GM23338 (cell line): ENCODE measurements around the gene ZNF737. TPM values are rescaled to one million over a fixed set of nuclear protein-coding genes. Genes with fewer than 3 reads are reported as not detected.
A peak's percentile ranks its signal among the peaks of the same experiment; 100 is the strongest.

ENCODE experiments used
- ATAC-seq: fragments of 200-7000 bp; cut with Tn5 transposase; 3 replicates; pipeline ENCODE4 v1.9.1; 2020
- DNase-seq: peaks from one replicate; pipeline ENCODE4 v3.0.0-alpha.2; 2015; ENCODE audit warnings: low spot score
- H2AFZ ChIP-seq: fragments of 200-600 bp; sonication (generic); 2 replicates; pipeline ENCODE4 v1.8.0; 2016; ENCODE audit warnings: antibody characterized with exemption, mild to moderate bottlenecking, moderate library complexity
- H3F3A ChIP-seq: fragments of 200-600 bp; sonication (generic); replicated peaks from 2 replicates; pipeline ENCODE4 v1.8.0; 2017; ENCODE audit warnings: antibody characterized with exemption, mixed run types, low read depth
- H3K27ac ChIP-seq: fragments of 200-600 bp; sonication (generic); 2 replicates; pipeline ENCODE4 v1.6.1; 2016; ENCODE audit warnings: low read depth
- H3K27me3 ChIP-seq: fragments of 200-600 bp; sonication (generic); 2 replicates; pipeline ENCODE4 v1.8.0; 2016; ENCODE audit warnings: mild to moderate bottlenecking, mixed run types, moderate library complexity; ENCODE audit not compliant: insufficient read depth
- H3K36me3 ChIP-seq: fragments of 200-600 bp; sonication (generic); 2 replicates; pipeline ENCODE4 v1.8.0; 2016; ENCODE audit warnings: mild to moderate bottlenecking; ENCODE audit not compliant: insufficient read depth
- H3K4me1 ChIP-seq: fragments of 200-600 bp; sonication (generic); 2 replicates; pipeline ENCODE4 v1.8.0; 2016; ENCODE audit warnings: mild to moderate bottlenecking, moderate library complexity; ENCODE audit not compliant: insufficient read depth
- H3K4me2 ChIP-seq: fragments of 200-600 bp; sonication (generic); 2 replicates; pipeline ENCODE4 v1.7.1; 2017; ENCODE audit warnings: mixed run types
- H3K4me3 ChIP-seq: fragments of 200-600 bp; sonication (generic); 2 replicates; pipeline ENCODE4 v1.6.1; 2016; ENCODE audit warnings: mixed run types
- H3K79me2 ChIP-seq: fragments of 200-600 bp; sonication (generic); replicated peaks from 2 replicates; pipeline ENCODE4 v1.8.0; 2017; ENCODE audit warnings: mild to moderate bottlenecking; ENCODE audit not compliant: insufficient read depth
- H3K9me2 ChIP-seq: fragments of 200-600 bp; sonication (generic); 2 replicates; pipeline ENCODE4 v1.8.0; 2017; ENCODE audit not compliant: insufficient read depth
- H4K20me1 ChIP-seq: fragments of 200-600 bp; sonication (generic); replicated peaks from 2 replicates; pipeline ENCODE4 v1.8.0; 2017; ENCODE audit warnings: mild to moderate bottlenecking; ENCODE audit not compliant: insufficient read depth
- H3K27ac Mint-ChIP-seq: 2 replicates; pipeline ENCODE4 v1.8.0; 2020; ENCODE audit warnings: inconsistent platforms, mild to moderate bottlenecking, moderate library complexity, mixed read lengths
- H3K27me3 Mint-ChIP-seq: 3 replicates; pipeline ENCODE4 v1.8.0; 2022; ENCODE audit warnings: low read depth, mild to moderate bottlenecking, moderate library complexity, mixed read lengths, inconsistent platforms; ENCODE audit not compliant: insufficient read depth, poor library complexity
- H3K36me3 Mint-ChIP-seq: 3 replicates; pipeline ENCODE4 v1.8.0; 2021; ENCODE audit warnings: low read depth, mild to moderate bottlenecking, inconsistent platforms, moderate library complexity, mixed read lengths
- H3K4me1 Mint-ChIP-seq: 3 replicates; pipeline ENCODE4 v1.8.0; 2020; ENCODE audit warnings: mild to moderate bottlenecking, inconsistent platforms, mixed read lengths
- H3K4me3 Mint-ChIP-seq: 3 replicates; pipeline ENCODE4 v1.8.0; 2021; ENCODE audit warnings: moderate library complexity, mild to moderate bottlenecking, inconsistent platforms, mixed read lengths
- H3K9me3 Mint-ChIP-seq: 3 replicates; pipeline ENCODE4 v1.8.0; 2020; ENCODE audit warnings: moderate library complexity, mild to moderate bottlenecking, inconsistent platforms, mixed read lengths
- CREB1 ChIP-seq: fragments of 250-450 bp; sonication (Bioruptor Pico); IDR thresholded peaks from 2 replicates; pipeline ENCODE4 v1.5.0; 2020; ENCODE audit warnings: low read depth, mild to moderate bottlenecking, moderate library complexity
- EZH2 ChIP-seq: fragments of 200-600 bp; sonication (generic); IDR thresholded peaks from one replicate; pipeline ENCODE4 v1.8.0; 2017; ENCODE audit warnings: antibody characterized with exemption, mild to moderate bottlenecking, low read depth; ENCODE audit not compliant: unreplicated experiment
- EZH2phosphoT487 ChIP-seq: fragments of 200-600 bp; sonication (generic); IDR thresholded peaks from one replicate; pipeline ENCODE4 v1.8.1; 2018; ENCODE audit warnings: antibody characterized with exemption; ENCODE audit not compliant: unreplicated experiment
- NANOG ChIP-seq: IDR thresholded peaks from 2 replicates; pipeline ENCODE4 v1.6.1; 2016; ENCODE audit warnings: antibody characterized with exemption, borderline replicate concordance
- ZNF114 ChIP-seq: fragments of 250-450 bp; sonication (Bioruptor Pico); IDR thresholded peaks from 2 replicates; pipeline ENCODE4 v1.5.0; 2020; ENCODE audit warnings: mild to moderate bottlenecking, moderate library complexity
- ZNF331 ChIP-seq: fragments of 250-450 bp; sonication (Bioruptor Pico); IDR thresholded peaks from 2 replicates; pipeline ENCODE4 v1.5.0; 2020; ENCODE audit warnings: low read depth, mild to moderate bottlenecking, moderate library complexity
- ZNF462 ChIP-seq: fragments of 250-450 bp; sonication (Bioruptor Pico); IDR thresholded peaks from 2 replicates; pipeline ENCODE4 v1.5.0; 2020; ENCODE audit warnings: mild to moderate bottlenecking, moderate library complexity
- polyA plus RNA-seq: library from polyadenylated mRNA; unstranded; fragments of >200 nt; fragmentation: Nextera tagmentation; extraction: Ambion mirVana; gene quantifications from 2 replicates; pipeline ENCODE4 v1.2.1, GENCODE V29; 2016
- total RNA-seq: library from RNA; depleted of rRNA; stranded (reverse); fragments of >200 nt; shearing (Covaris generic); gene quantifications from 2 replicates; pipeline ENCODE4 v1.2.3, GENCODE V29; 2014
- TF ChIP-seq, protein P1 (sequence below), 2 experiments: fragments of 200-600 bp in 1 of 2; sonication (generic) in 1 of 2; conservative IDR thresholded peaks; 2 replicates each; pipeline versions ENCODE4 v1.5.1 to v1.6.1; 2016 to 2017; ENCODE audit warnings: antibody characterized with exemption in 2 of 2, low read depth in 2 of 2, mild to moderate bottlenecking in 2 of 2, moderate library complexity in 1 of 2

ZNF737 gene
- total and polyA plus RNA-seq, 2 experiments from 2014 or later, result 6.9 to 22.5 TPM

GRCh38 chr19:20513189-20513904 is 52.2 kb downstream of the ZNF737 start:
- no peak overlapping the region for H3K4me3 ChIP-seq
- H3K4me1 ChIP-seq, result no peaks in the 10 kb centered on the region
- H3K36me3 ChIP-seq, result no peaks in the 10 kb centered on the region
- H3K27ac ChIP-seq, result no peak overlapping the region
- Mint-ChIP-seq H3K27me3 (peaks cover 7% of the 10 kb centered on the region), H3K36me3 (peaks cover 6% of the 10 kb centered on the region; the same call in 2 of the 3 replicates), H3K4me1 (no peaks in the 10 kb centered on the region), H3K27ac (no peak overlapping the region), H3K9me3 (peaks cover 45% of the 10 kb centered on the region), H3K4me3 (no peak overlapping the region)
- no peaks in the 10 kb centered on the region for H3K9me2 ChIP-seq
- no peaks in the 10 kb centered on the region for H4K20me1 ChIP-seq
- DNase-seq (peak; percentile 8), ATAC-seq (no peak)
- no peak for TF ChIP-seq ZNF114
- TF ChIP-seq, protein P1, sequence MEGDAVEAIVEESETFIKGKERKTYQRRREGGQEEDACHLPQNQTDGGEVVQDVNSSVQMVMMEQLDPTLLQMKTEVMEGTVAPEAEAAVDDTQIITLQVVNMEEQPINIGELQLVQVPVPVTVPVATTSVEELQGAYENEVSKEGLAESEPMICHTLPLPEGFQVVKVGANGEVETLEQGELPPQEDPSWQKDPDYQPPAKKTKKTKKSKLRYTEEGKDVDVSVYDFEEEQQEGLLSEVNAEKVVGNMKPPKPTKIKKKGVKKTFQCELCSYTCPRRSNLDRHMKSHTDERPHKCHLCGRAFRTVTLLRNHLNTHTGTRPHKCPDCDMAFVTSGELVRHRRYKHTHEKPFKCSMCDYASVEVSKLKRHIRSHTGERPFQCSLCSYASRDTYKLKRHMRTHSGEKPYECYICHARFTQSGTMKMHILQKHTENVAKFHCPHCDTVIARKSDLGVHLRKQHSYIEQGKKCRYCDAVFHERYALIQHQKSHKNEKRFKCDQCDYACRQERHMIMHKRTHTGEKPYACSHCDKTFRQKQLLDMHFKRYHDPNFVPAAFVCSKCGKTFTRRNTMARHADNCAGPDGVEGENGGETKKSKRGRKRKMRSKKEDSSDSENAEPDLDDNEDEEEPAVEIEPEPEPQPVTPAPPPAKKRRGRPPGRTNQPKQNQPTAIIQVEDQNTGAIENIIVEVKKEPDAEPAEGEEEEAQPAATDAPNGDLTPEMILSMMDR (conservative IDR thresholded peaks at IDR 0.05; ENCODE audit: low read depth in 2 of 2), result peak in 1 of 2 experiments; percentile 50; a peak in 2 of 4 replicates
- no peaks in the 10 kb centered on the region for H3F3A ChIP-seq
- H2AFZ ChIP-seq, result no peak overlapping the region
- H3K27me3 ChIP-seq, result no peaks in the 10 kb centered on the region
- H3K79me2 ChIP-seq, result no peaks in the 10 kb centered on the region
- H3K4me2 ChIP-seq, result no peak overlapping the region

GRCh38 chr19:20503476-20503875 is 62.1 kb downstream of the ZNF737 start:
- Mint-ChIP-seq H3K9me3 (peaks cover 50% of the 10 kb centered on the region), H3K27me3 (no peaks in the 10 kb centered on the region), H3K4me1 (no peaks in the 10 kb centered on the region), H3K36me3 (peaks cover 5% of the 10 kb centered on the region; the same call in 2 of the 3 replicates), H3K27ac (no peak overlapping the region), H3K4me3 (no peak overlapping the region)
- Histone ChIP-seq H4K20me1 (no peaks in the 10 kb centered on the region), H3K4me1 (no peaks in the 10 kb centered on the region), H2AFZ (no peak overlapping the region), H3K27ac (no peak overlapping the region), H3K27me3 (no peaks in the 10 kb centered on the region), H3K9me2 (no peaks in the 10 kb centered on the region), H3K4me2 (no peak overlapping the region), H3F3A (no peaks in the 10 kb centered on the region), H3K36me3 (no peaks in the 10 kb centered on the region), H3K4me3 (no peak overlapping the region), H3K79me2 (no peaks in the 10 kb centered on the region)
- ATAC-seq (no peak), DNase-seq (no peak)
- no peak for TF ChIP-seq NANOG
- TF ChIP-seq, protein P1 (conservative IDR thresholded peaks at IDR 0.05; ENCODE audit: low read depth in 2 of 2), result no peak
- TF ChIP-seq EZH2phosphoT487, result no peak
- TF ChIP-seq ZNF462, result no peak
- TF ChIP-seq EZH2, result no peak
- TF ChIP-seq CREB1 (CRISPR knock-in tag), result no peak
- no peak for TF ChIP-seq ZNF331 (CRISPR knock-in tag)
